K562 (cell line): ENCODE data around the gene SLITRK4. TPM values are rescaled to one million over a fixed set of nuclear protein-coding genes. Genes with fewer than 3 reads are reported as not detected.

Experiments used
- ATAC-seq: fragments of 200-7000 bp; cut with Tn5 transposase; 3 replicates; pipeline ENCODE4 v1.9.1; 2020; ENCODE audit warnings: moderate library complexity
- BruUV-seq: library from RNA; stranded (reverse); fragments of 400-500 nt; replicated peaks from 2 replicates; lab custom pipeline; 2021; lab: Mats Ljungman, UMichigan
- CTCF ChIA-PET: fragments of 300-600 bp; formaldehyde crosslinking; extraction: SDS; loops from one replicate; lab custom pipeline; 2021; ENCODE audit warnings: low intra/inter-chr PET ratio; lab: Yijun Ruan, JAX
- POLR2A ChIA-PET: fragments of 300-600, 350-650 bp; sonication (Branson Sonifier 250); formaldehyde crosslinking; extraction: SDS; loops from one replicate; lab custom pipeline; 2021; ENCODE audit warnings: antibody characterized with exemption, inconsistent platforms; lab: Yijun Ruan, JAX
- DNase-seq, 4 experiments: peaks; one replicate each; pipeline versions ENCODE4 v3.0.0 to v3.0.0-alpha.2; 2011 to 2018; ENCODE audit warnings: low spot score in 3 of 4, mixed read lengths in 3 of 4; ENCODE audit errors: extremely low read depth in 1 of 4
- FAIRE-seq: peaks from 2 replicates; lab custom pipeline; 2011; peaks lifted over from hg19 to GRCh38; lab: Jason Lieb, UNC
- H2AFZ ChIP-seq: 2 replicates; pipeline ENCODE4 v1.6.0; 2011; ENCODE audit warnings: low read depth, low read length, control low read depth, inconsistent platforms
- H3K27ac ChIP-seq: fragments of 200-600 bp; 3 replicates; pipeline ENCODE4 v1.8.0; 2011; ENCODE audit warnings: low read depth, mild to moderate bottlenecking, control low read depth, inconsistent platforms, low read length, moderate library complexity, mixed read lengths; ENCODE audit errors: extremely low read depth
- H3K27me3 ChIP-seq, 2 experiments: fragments of 300-600 bp in 1 of 2; 2 replicates in 1 of 2; 3 replicates in 1 of 2; pipeline versions ENCODE4 v1.6.0 to v1.8.0; 2011; ENCODE audit warnings: inconsistent platforms in 2 of 2, low read length in 2 of 2, mild to moderate bottlenecking in 1 of 2, mixed read lengths in 1 of 2, moderate library complexity in 1 of 2; ENCODE audit not compliant: control insufficient read depth in 2 of 2, insufficient read depth in 2 of 2
- H3K36me3 ChIP-seq: fragments of 300-600 bp; 3 replicates; pipeline ENCODE4 v1.8.0; 2011; ENCODE audit warnings: mild to moderate bottlenecking, low read length, inconsistent platforms; ENCODE audit not compliant: control insufficient read depth, insufficient read depth
- H3K4me1 ChIP-seq, 2 experiments: fragments of 200-600 bp in 1 of 2; replicated peaks in 1 of 2; 2 replicates in 1 of 2; 3 replicates in 1 of 2; pipeline versions ENCODE4 v1.5.1 to v1.8.0; 2011; ENCODE audit warnings: inconsistent platforms in 2 of 2, low read length in 2 of 2, mild to moderate bottlenecking in 1 of 2, mixed read lengths in 1 of 2, moderate library complexity in 1 of 2; ENCODE audit not compliant: control insufficient read depth in 2 of 2, insufficient read depth in 2 of 2
- H3K4me2 ChIP-seq: 2 replicates; pipeline ENCODE4 v1.6.1; 2011; ENCODE audit warnings: low read length, control low read depth, inconsistent platforms, mixed read lengths; ENCODE audit not compliant: insufficient read depth
- H3K4me3 ChIP-seq: fragments of 200-600 bp; sonication (generic), shearing (Covaris generic); 2 replicates; pipeline ENCODE4 v1.5.1; 2016; ENCODE audit warnings: control low read depth, inconsistent platforms
- H3K79me2 ChIP-seq: fragments of 200-600 bp; 3 replicates; pipeline ENCODE4 v1.8.0; 2011; ENCODE audit warnings: low read length, inconsistent platforms; ENCODE audit not compliant: control insufficient read depth, insufficient read depth
- H3K9ac ChIP-seq, 2 experiments: 2 replicates each; pipeline versions ENCODE4 v1.6.0 to v1.6.1; 2011; ENCODE audit warnings: low read depth in 2 of 2, low read length in 2 of 2, control low read depth in 1 of 2, inconsistent platforms in 1 of 2, mild to moderate bottlenecking in 1 of 2, mixed read lengths in 1 of 2; ENCODE audit not compliant: insufficient read depth in 1 of 2
- H3K9me1 ChIP-seq: one replicate; pipeline ENCODE4 v1.6.0; 2011; ENCODE audit warnings: inconsistent platforms, mild to moderate bottlenecking, low read length, moderate library complexity; ENCODE audit not compliant: control insufficient read depth, insufficient read depth
- H3K9me3 ChIP-seq: replicated peaks from 2 replicates; pipeline ENCODE4 v1.5.1; 2011; ENCODE audit warnings: low read depth, low read length, inconsistent platforms; ENCODE audit not compliant: control insufficient read depth, insufficient read depth
- H4K20me1 ChIP-seq: replicated peaks from 2 replicates; pipeline ENCODE4 v1.6.1; 2011; ENCODE audit warnings: low read length, inconsistent platforms, mixed read lengths; ENCODE audit not compliant: control insufficient read depth, insufficient read depth
- BCOR ChIP-seq: fragments of 450-650 bp; IDR thresholded peaks from 2 replicates; pipeline ENCODE4 v1.6.1; 2016
- CC2D1A ChIP-seq: fragments of 450-650 bp; IDR thresholded peaks from 2 replicates; pipeline ENCODE4 v1.6.1; 2017; ENCODE audit warnings: mild to moderate bottlenecking
- ELF2 ChIP-seq: fragments of 250-450 bp; sonication (Bioruptor Pico); IDR thresholded peaks from 2 replicates; pipeline ENCODE4 v1.5.0; 2021; ENCODE audit warnings: mild to moderate bottlenecking
- IRF9 ChIP-seq: fragments of 450-650 bp; IDR thresholded peaks from 2 replicates; pipeline ENCODE4 v1.6.1; 2016; ENCODE audit warnings: missing biosample characterization, missing genetic modification characterization
- KLF13 ChIP-seq: fragments of 450-650 bp; IDR thresholded peaks from 2 replicates; pipeline ENCODE4 v1.6.1; 2016; ENCODE audit warnings: missing genetic modification characterization, low read depth, mild to moderate bottlenecking, missing compliant biosample characterization, moderate library complexity, borderline replicate concordance
- MLX ChIP-seq, 2 experiments: fragments of 450-650 bp in 1 of 2; sonication (generic) in 1 of 2; formaldehyde crosslinking; conservative IDR thresholded peaks; 2 replicates each; pipeline versions ENCODE4 v1.4.0 to v1.8.1; 2020 to 2022; ENCODE audit warnings: mild to moderate bottlenecking in 1 of 2, missing genetic modification reagents in 1 of 2
- MTA3 ChIP-seq: fragments of 450-650 bp; formaldehyde crosslinking; IDR thresholded peaks from 2 replicates; pipeline ENCODE4 v1.6.1; 2017; ENCODE audit warnings: mild to moderate bottlenecking, borderline replicate concordance
- NFRKB ChIP-seq: fragments of 450-650 bp; IDR thresholded peaks from 2 replicates; pipeline ENCODE4 v1.6.1; 2016; ENCODE audit warnings: low read depth
- NKRF ChIP-seq: fragments of 450-650 bp; IDR thresholded peaks from 2 replicates; pipeline ENCODE4 v1.6.1; 2016; ENCODE audit warnings: borderline replicate concordance
- POLR2G ChIP-seq: fragments of 200-400 bp; formaldehyde crosslinking; IDR thresholded peaks from 2 replicates; pipeline ENCODE4 v1.6.1; 2017; ENCODE audit warnings: low read depth, mild to moderate bottlenecking, antibody characterized with exemption, low read length, moderate library complexity
- PRPF4 ChIP-seq: fragments of 200-400 bp; formaldehyde crosslinking; IDR thresholded peaks from one replicate; pipeline ENCODE4 v1.6.1; 2017; ENCODE audit warnings: low read length, low read depth, mild to moderate bottlenecking; ENCODE audit not compliant: insufficient read depth, poor library complexity, severe bottlenecking
- SUPT5H ChIP-seq: fragments of 450-650 bp; IDR thresholded peaks from 2 replicates; pipeline ENCODE4 v1.6.1; 2016
- TFAP4 ChIP-seq: sonication (generic); formaldehyde crosslinking; IDR thresholded peaks from 2 replicates; pipeline ENCODE4 v1.8.0; 2022; ENCODE audit warnings: missing genetic modification reagents, mild to moderate bottlenecking, moderate library complexity, borderline replicate concordance
- ZFPM2 ChIP-seq: fragments of 250-450 bp; sonication (Bioruptor Pico); IDR thresholded peaks from 2 replicates; pipeline ENCODE4 v1.5.1; 2022; ENCODE audit warnings: mild to moderate bottlenecking
- ZNF143 ChIP-seq: sonication (generic); formaldehyde crosslinking; IDR thresholded peaks from 2 replicates; pipeline ENCODE4 v1.9.0; 2022; ENCODE audit warnings: mild to moderate bottlenecking, missing genetic modification reagents
- ZNF431 ChIP-seq: sonication (generic); formaldehyde crosslinking; IDR thresholded peaks from 2 replicates; pipeline ENCODE4 v1.8.0; 2022; ENCODE audit warnings: mild to moderate bottlenecking, missing genetic modification reagents
- WGBS: fragments of 100-300 bp; shearing (Covaris generic); methylation state at CpG from one replicate; pipeline ENCODE4 v1.1.6; 2016; ENCODE audit warnings: low coverage, mixed read lengths; ENCODE audit not compliant: insufficient coverage; ENCODE audit errors: missing lambda C conversion rate; 5-methylcytosine and 5-hydroxymethylcytosine counted together
- in situ Hi-C: fragments of 300-500 bp; cut with MboI; formaldehyde crosslinking; loops from 4 replicates; pipeline ENCODE4 v1.15.0; 2018; ENCODE audit warnings: inconsistent platforms, mixed read lengths
- intact Hi-C: fragments of 100-400 bp; cut with micrococcal nuclease; formaldehyde crosslinking; loops from 2 replicates; pipeline ENCODE4 v1.14.2; 2022
- polyA plus RNA-seq, 8 experiments: library from polyadenylated mRNA; depleted of rRNA in 4 of 8; stranded (reverse) in 5 of 8; unstranded in 3 of 8; fragments of >200 nt; fragmentation: Nextera tagmentation in 2 of 8; fragmentation: Illumina TruSeq in 1 of 8; extraction: Ambion mirVana in 2 of 8; extraction: Trizol in 1 of 8; gene quantifications; 2 replicates each; pipeline versions ENCODE4 v1.2.1 to v1.2.3, GENCODE V29; 2011 to 2014; ENCODE audit warnings: inconsistent platforms in 1 of 8, missing spikeins in 1 of 8
- total RNA-seq, 7 experiments: library from RNA; depleted of rRNA in 6 of 7; stranded (reverse); fragments of >200 nt in 6 of 7; fragmentation: Illumina TruSeq in 2 of 7; extraction: Trizol in 2 of 7; gene quantifications; 2 replicates each; pipeline versions ENCODE4 v1.2.1 to v1.2.3, GENCODE V29; 2011 to 2021; ENCODE audit warnings: low replicate concordance in 1 of 7

SLITRK4 gene
- total and polyA plus RNA-seq, 9 of the 15 experiments (the other 6 are each of a cell fraction or from before 2014, with no cell fraction given) = not detected

GRCh38 chrX:143674926-143675325 is 39.0 kb upstream of the SLITRK4 start:
- CTCF ChIA-PET = no interaction called here

More at GRCh38 chrX:143674926-143675325, 39.0 kb upstream of the SLITRK4 start:
- Histone ChIP-seq H4K20me1 (no peaks in the 10 kb centered on the region), H3K9me3 (no peaks in the 10 kb centered on the region), H3K27me3 (no peaks in the 10 kb centered on the region), H3K9ac (no peak overlapping the region), H3K4me1 (no peaks in the 10 kb centered on the region), H2AFZ (no peak overlapping the region), H3K9me1 (no peaks in the 10 kb centered on the region), H3K36me3 (no peaks in the 10 kb centered on the region), H3K27ac (no peak overlapping the region), H3K4me3 (no peak overlapping the region), H3K4me2 (no peak overlapping the region), H3K79me2 (no peaks in the 10 kb centered on the region)
- no TSS peak for BruUV-seq
- POLR2A ChIA-PET = no interaction called here
- ATAC-seq (no peak), FAIRE-seq (no peak), DNase-seq (no peak)
- intact Hi-C loops (no loop called here), in situ Hi-C loops (no loop called here)
- 0% methylated on average over 4 of the region's 4 CpGs for WGBS
- no peak for TF ChIP-seq ZNF143 (CRISPR knock-in tag)
- TF ChIP-seq NFRKB = no peak
- TF ChIP-seq CC2D1A = no peak
- TF ChIP-seq PRPF4 = no peak
- no peak for TF ChIP-seq IRF9 (tag)
- no peak for TF ChIP-seq POLR2G
- TF ChIP-seq NKRF = no peak
- TF ChIP-seq MTA3 = no peak
- TF ChIP-seq KLF13 (tag) = no peak
- no peak for TF ChIP-seq ZFPM2 (CRISPR knock-in tag)
- no peak for TF ChIP-seq TFAP4
- no peak for TF ChIP-seq MLX (CRISPR knock-in tag; conservative IDR thresholded peaks at IDR 0.05)
- no peak for TF ChIP-seq SUPT5H
- TF ChIP-seq ZNF431 = no peak
- TF ChIP-seq ELF2 (CRISPR knock-in tag) = no peak
- TF ChIP-seq BCOR = no peak
